SK-N-SH (cell line): ENCODE data around the gene TEX22. TPM values are rescaled to one million over a fixed set of nuclear protein-coding genes. Genes with fewer than 3 reads are reported as not detected.

ENCODE experiments used
- CTCF ChIA-PET: fragments of 300-600, 350-600 bp; formaldehyde crosslinking; extraction: SDS; loops from one replicate; lab custom pipeline; 2021; lab: Yijun Ruan, JAX
- POLR2A ChIA-PET: fragments of 350-600 bp; sonication (Branson Sonifier 250); formaldehyde crosslinking; extraction: SDS; loops from one replicate; lab custom pipeline; 2020; ENCODE audit warnings: antibody characterized with exemption, inconsistent platforms; lab: Yijun Ruan, JAX
- DNase-seq: peaks from one replicate; pipeline ENCODE4 v3.0.0; 2012
- H2AFZ ChIP-seq: fragments of 200-600 bp; sonication (generic); 2 replicates; pipeline ENCODE4 v1.8.1; 2016; ENCODE audit warnings: antibody characterized with exemption, mild to moderate bottlenecking, low read depth
- H3F3A ChIP-seq: fragments of 200-600 bp; sonication (generic); replicated peaks from 2 replicates; pipeline ENCODE3; 2016; ENCODE audit warnings: antibody characterized with exemption, mild to moderate bottlenecking; ENCODE audit not compliant: insufficient read depth
- H3K27ac ChIP-seq, 2 experiments: fragments of 200-500 bp in 1 of 2; fragments of 200-600 bp in 1 of 2; sonication (Bioruptor generic) in 1 of 2; sonication (generic), shearing (Covaris generic) in 1 of 2; 2 replicates each; pipeline versions ENCODE4 v1.5.1 to v1.6.1; 2014 to 2016; ENCODE audit warnings: low read depth in 2 of 2, inconsistent platforms in 1 of 2, low read length in 1 of 2, mild to moderate bottlenecking in 1 of 2, mixed read lengths in 1 of 2
- H3K27me3 ChIP-seq: fragments of 200-600 bp; sonication (generic), shearing (Covaris generic); 2 replicates; pipeline ENCODE4 v1.6.1; 2016; ENCODE audit warnings: mixed run types; ENCODE audit not compliant: insufficient read depth
- H3K36me3 ChIP-seq, 2 experiments: fragments of 200-500 bp in 1 of 2; fragments of 200-600 bp in 1 of 2; sonication (Bioruptor generic) in 1 of 2; sonication (generic) in 1 of 2; replicated peaks in 1 of 2; 2 replicates each; pipeline versions ENCODE3 to v1.5.1; 2014 to 2016; ENCODE audit warnings: low read length in 1 of 2, mild to moderate bottlenecking in 1 of 2; ENCODE audit not compliant: insufficient read depth in 2 of 2, control insufficient read depth in 1 of 2
- H3K4me1 ChIP-seq, 2 experiments: fragments of 200-500 bp in 1 of 2; fragments of 200-600 bp in 1 of 2; sonication (Bioruptor generic) in 1 of 2; sonication (generic), shearing (Covaris generic) in 1 of 2; 2 replicates each; pipeline versions ENCODE4 v1.5.1 to v1.6.1; 2014 to 2016; ENCODE audit warnings: low read depth in 1 of 2, low read length in 1 of 2, mixed run types in 1 of 2; ENCODE audit not compliant: insufficient read depth in 2 of 2, control insufficient read depth in 1 of 2
- H3K4me2 ChIP-seq: fragments of 200-600 bp; sonication (generic), shearing (Covaris generic); 2 replicates; pipeline ENCODE4 v1.6.1; 2017; ENCODE audit warnings: mixed run types
- H3K4me3 ChIP-seq, 2 experiments: fragments of 200-500 bp in 1 of 2; fragments of 200-600 bp in 1 of 2; sonication (Bioruptor generic) in 1 of 2; sonication (generic), shearing (Covaris generic) in 1 of 2; 2 replicates each; pipeline versions ENCODE4 v1.5.1 to v1.8.1; 2014 to 2016; ENCODE audit warnings: low read depth in 2 of 2, inconsistent platforms in 1 of 2, low read length in 1 of 2, mild to moderate bottlenecking in 1 of 2, mixed read lengths in 1 of 2, moderate library complexity in 1 of 2
- H3K79me2 ChIP-seq: fragments of 200-600 bp; sonication (generic); 2 replicates; pipeline ENCODE4 v1.8.1; 2017; ENCODE audit warnings: mild to moderate bottlenecking; ENCODE audit not compliant: insufficient read depth
- H3K9ac ChIP-seq: fragments of 200-600 bp; sonication (generic); 2 replicates; pipeline ENCODE4 v1.6.1; 2017; ENCODE audit warnings: mixed run types
- H3K9me2 ChIP-seq: fragments of 200-600 bp; sonication (generic); 2 replicates; pipeline ENCODE4 v1.6.1; 2017; ENCODE audit warnings: mixed run types
- H3K9me3 ChIP-seq: fragments of 200-600 bp; sonication (generic); 2 replicates; pipeline ENCODE4 v1.6.1; 2017; ENCODE audit warnings: mixed run types, mild to moderate bottlenecking, moderate library complexity
- H4K20me1 ChIP-seq: fragments of 200-600 bp; sonication (generic); 2 replicates; pipeline ENCODE4 v1.6.1; 2017; ENCODE audit warnings: mild to moderate bottlenecking, mixed run types; ENCODE audit not compliant: insufficient read depth
- ELF1 ChIP-seq: IDR thresholded peaks from 2 replicates; pipeline ENCODE4 v1.4.0; 2012
- FOSL2 ChIP-seq: IDR thresholded peaks from 2 replicates; pipeline ENCODE4 v1.4.0; 2012; ENCODE audit warnings: low read depth, mild to moderate bottlenecking, moderate library complexity, borderline replicate concordance
- FOXJ3 ChIP-seq: sonication (generic); formaldehyde crosslinking; IDR thresholded peaks from 2 replicates; pipeline ENCODE4 v1.5.1; 2020; ENCODE audit warnings: mild to moderate bottlenecking, missing genetic modification reagents
- GABPA ChIP-seq: IDR thresholded peaks from 2 replicates; pipeline ENCODE4 v1.4.0; 2012; ENCODE audit warnings: low read depth, mild to moderate bottlenecking
- IRF3 ChIP-seq: fragments of 150-350 bp; IDR thresholded peaks from 2 replicates; pipeline ENCODE4 v1.6.1; 2016; ENCODE audit warnings: mild to moderate bottlenecking, low read depth, low read length
- NRF1 ChIP-seq: IDR thresholded peaks from 2 replicates; pipeline ENCODE4 v1.6.1; 2012; ENCODE audit warnings: low read depth, mild to moderate bottlenecking, low read length
- PBX3 ChIP-seq: IDR thresholded peaks from 2 replicates; pipeline ENCODE4; 2012
- RAD21 ChIP-seq: IDR thresholded peaks from 2 replicates; pipeline ENCODE4 v1.6.1; 2012; ENCODE audit warnings: mild to moderate bottlenecking, low read length
- RCOR1 ChIP-seq: fragments of 150-350 bp; IDR thresholded peaks from 2 replicates; pipeline ENCODE4 v1.6.1; 2017; ENCODE audit warnings: antibody characterized with exemption, low read length
- REST ChIP-seq: IDR thresholded peaks from 2 replicates; pipeline ENCODE4 v1.6.1; 2012; ENCODE audit warnings: mild to moderate bottlenecking, low read depth, low read length, moderate library complexity
- TEAD4 ChIP-seq: IDR thresholded peaks from 2 replicates; pipeline ENCODE4 v1.4.0; 2012; ENCODE audit warnings: mild to moderate bottlenecking, borderline replicate concordance; ENCODE audit not compliant: insufficient read depth
- USF2 ChIP-seq: fragments of 150-350 bp; IDR thresholded peaks from 2 replicates; pipeline ENCODE4 v1.6.1; 2017; ENCODE audit warnings: antibody characterized with exemption, low read length, low read depth, borderline replicate concordance
- WGBS: methylation state at CpG from one replicate; pipeline ENCODE4 v1.1.6; 2017; ENCODE audit warnings: low lambda C conversion rate; 5-methylcytosine and 5-hydroxymethylcytosine counted together
- polyA plus RNA-seq, 3 experiments: library from polyadenylated mRNA; depleted of rRNA; stranded (reverse); fragments of >200 nt; gene quantifications; 2 replicates each; pipeline ENCODE4 v1.2.3, GENCODE V29; 2012

The TEX22 gene
- polyA plus RNA-seq, 1 of the 3 experiments (the other 2 are of a cell fraction) = 0.26 TPM

- H3F3A ChIP-seq = no peaks in the 10 kb centered on the region
- no peak overlapping the region for H3K9ac ChIP-seq
- ChIA-PET POLR2A (interaction anchor here (0.6 kb wide), 1 partner anchor 18 kb away, joined by 3 read pairs; no protein-coding TSS in a partner anchor), CTCF (interaction anchor here (0.6 to 3.8 kb wide), 6 partner anchors 15 to 299 kb away, joined by 3 to 21 read pairs (median 4); no protein-coding TSS in a partner anchor)
- H4K20me1 ChIP-seq = no peaks in the 10 kb centered on the region
- H3K36me3 ChIP-seq = peaks cover 0 to 34% of the 10 kb centered on the region in 2 experiments
- WGBS = 92% methylated on average over 5 of the region's 12 CpGs
- H3K4me1 ChIP-seq = peaks cover 0 to 7% of the 10 kb centered on the region in 2 experiments; a peak in 1 of 4 replicates
- no peak for DNase-seq
- H3K4me3 ChIP-seq = no peak overlapping the region
- H3K9me2 ChIP-seq = no peaks in the 10 kb centered on the region
- H3K9me3 ChIP-seq = no peaks in the 10 kb centered on the region
- TF ChIP-seq FOXJ3 = no peak
- TF ChIP-seq RAD21 = no peak
- no peak for TF ChIP-seq USF2
- TF ChIP-seq PBX3 = no peak
- TF ChIP-seq FOSL2 = no peak
- no peak for TF ChIP-seq GABPA
- TF ChIP-seq IRF3 = no peak
- TF ChIP-seq NRF1 = no peak
- TF ChIP-seq ELF1 = no peak
- TF ChIP-seq RCOR1 = no peak
- no peak for TF ChIP-seq REST
- TF ChIP-seq TEAD4 = no peak
- H3K4me2 ChIP-seq = no peak overlapping the region
- no peak overlapping the region; a peak in 1 of 4 replicates for H3K27ac ChIP-seq
- no peaks in the 10 kb centered on the region for H3K27me3 ChIP-seq
- no peaks in the 10 kb centered on the region for H3K79me2 ChIP-seq
- no peak overlapping the region for H2AFZ ChIP-seq
Observed at GRCh38 chr14:105389534-105389933, 8.8 kb upstream of the TEX22 start.
